Measurements from ENCODE around the gene ERBB4.

Gene ERBB4

GRCh38 chr2:211845338-211846035, 693.1 kb downstream of the ERBB4 start:
- DNase-seq (ENCODE audit: low read depth in 1 of 2, low spot score in 1 of 2): no peak

- no peak for DNase-seq (ENCODE audit: low read depth in 1 of 2, low spot score in 1 of 2)
Observed at GRCh38 chr2:211837706-211838105, 700.9 kb downstream of the ERBB4 start.

GRCh38 chr2:211837206-211837605, 701.4 kb downstream of the ERBB4 start:
- DNase-seq (ENCODE audit: low read depth in 1 of 2, low spot score in 1 of 2): no peak

GRCh38 chr2:211836409-211836808, 702.2 kb downstream of the ERBB4 start:
- DNase-seq (ENCODE audit: low read depth in 1 of 2, low spot score in 1 of 2): no peak

GRCh38 chr2:211835695-211836094, 702.9 kb downstream of the ERBB4 start:
- DNase-seq (ENCODE audit: low read depth in 1 of 2, low spot score in 1 of 2): no peak

GRCh38 chr2:211833582-211834279, 704.9 kb downstream of the ERBB4 start:
- DNase-seq (ENCODE audit: low read depth in 1 of 2, low spot score in 1 of 2): no peak

- no peak for DNase-seq (ENCODE audit: low read depth in 1 of 2, low spot score in 1 of 2)
Observed at GRCh38 chr2:211829725-211830124, 708.9 kb downstream of the ERBB4 start.

- no peak for DNase-seq (ENCODE audit: low read depth in 1 of 2, low spot score in 1 of 2)
Observed at GRCh38 chr2:211823886-211824479, 714.6 kb downstream of the ERBB4 start.

- DNase-seq (ENCODE audit: low read depth in 1 of 2, low spot score in 1 of 2): no peak
Observed at GRCh38 chr2:211822686-211823335, 715.8 kb downstream of the ERBB4 start.

GRCh38 chr2:211816754-211817153, 721.8 kb downstream of the ERBB4 start:
- no peak for DNase-seq (ENCODE audit: low read depth in 1 of 2, low spot score in 1 of 2)

GRCh38 chr2:211812587-211812986, 726.0 kb downstream of the ERBB4 start:
- DNase-seq (ENCODE audit: low read depth in 1 of 2, low spot score in 1 of 2): no peak

GRCh38 chr2:211802666-211803065, 735.9 kb downstream of the ERBB4 start:
- no peak for DNase-seq (ENCODE audit: low read depth in 1 of 2, low spot score in 1 of 2)

- DNase-seq (ENCODE audit: low read depth in 1 of 2, low spot score in 1 of 2): no peak
Observed at GRCh38 chr2:211800001-211800400, 738.6 kb downstream of the ERBB4 start.

GRCh38 chr2:211798868-211799267, 739.7 kb downstream of the ERBB4 start:
- no peak for DNase-seq (ENCODE audit: low read depth in 1 of 2, low spot score in 1 of 2)

GRCh38 chr2:211793690-211794089, 744.9 kb downstream of the ERBB4 start:
- DNase-seq (ENCODE audit: low read depth in 1 of 2, low spot score in 1 of 2): no peak

- DNase-seq (ENCODE audit: low read depth in 1 of 2, low spot score in 1 of 2): no peak
Observed at GRCh38 chr2:211789982-211790381, 748.6 kb downstream of the ERBB4 start.

- DNase-seq (ENCODE audit: low read depth in 1 of 2, low spot score in 1 of 2): no peak
Observed at GRCh38 chr2:211766689-211767088, 771.9 kb downstream of the ERBB4 start.

- DNase-seq (ENCODE audit: low read depth in 1 of 2, low spot score in 1 of 2): no peak
Observed at GRCh38 chr2:211762479-211762878, 776.1 kb downstream of the ERBB4 start.

- no peak for DNase-seq (ENCODE audit: low read depth in 1 of 2, low spot score in 1 of 2)
Observed at GRCh38 chr2:211760103-211760502, 778.5 kb downstream of the ERBB4 start.

- no peak for DNase-seq (ENCODE audit: low read depth in 1 of 2, low spot score in 1 of 2)
Observed at GRCh38 chr2:211756266-211756665, 782.3 kb downstream of the ERBB4 start.

GRCh38 chr2:211755187-211755586, 783.4 kb downstream of the ERBB4 start:
- no peak for DNase-seq (ENCODE audit: low read depth in 1 of 2, low spot score in 1 of 2)

GRCh38 chr2:211751848-211752247, 786.8 kb downstream of the ERBB4 start:
- no peak for DNase-seq (ENCODE audit: low read depth in 1 of 2, low spot score in 1 of 2)
